Stimulated activated CD8-positive, alpha-beta memory T cell treated with anti-CD3 and anti-CD28 coated beads, Interleukin-15, amount 100 ng/mL, for 24 hours (primary cell): ENCODE results near the gene ITGB2.

ENCODE experiments used
- DNase-seq: peaks from one replicate; pipeline ENCODE4 v3.0.0-alpha.2; 2020; ENCODE audit warnings: low read depth

The ITGB2 gene

GRCh38 chr21:44897326-44898010, 23.2 kb downstream of the ITGB2 start:
- no peak for DNase-seq

- no peak for DNase-seq
Observed at GRCh38 chr21:44896561-44897286, 24.0 kb downstream of the ITGB2 start.

- DNase-seq, result no peak
Observed at GRCh38 chr21:44895859-44896258, 24.8 kb downstream of the ITGB2 start.

- DNase-seq, result no peak
Observed at GRCh38 chr21:44894687-44895302, 25.9 kb downstream of the ITGB2 start.

- DNase-seq, result no peak
Observed at GRCh38 chr21:44893948-44894656, 26.6 kb downstream of the ITGB2 start.

GRCh38 chr21:44893278-44893556, 27.5 kb downstream of the ITGB2 start:
- DNase-seq, result no peak

- peak; percentile 59 for DNase-seq
Observed at GRCh38 chr21:44892536-44893277, 28.0 kb downstream of the ITGB2 start.

- DNase-seq, result no peak
Observed at GRCh38 chr21:44892095-44892494, 28.6 kb downstream of the ITGB2 start.

GRCh38 chr21:44891631-44892031, 29.1 kb downstream of the ITGB2 start:
- no peak for DNase-seq

GRCh38 chr21:44890961-44891541, 29.6 kb downstream of the ITGB2 start:
- DNase-seq, result no peak

- DNase-seq, result no peak
Observed at GRCh38 chr21:44890338-44890931, 30.3 kb downstream of the ITGB2 start.

- no peak for DNase-seq
Observed at GRCh38 chr21:44889625-44890337, 30.9 kb downstream of the ITGB2 start.

- no peak for DNase-seq
Observed at GRCh38 chr21:44888581-44889550, 31.8 kb downstream of the ITGB2 start.

GRCh38 chr21:44887807-44888580, 32.7 kb downstream of the ITGB2 start:
- no peak for DNase-seq

- no peak for DNase-seq
Observed at GRCh38 chr21:44887126-44887806, 33.4 kb downstream of the ITGB2 start.

- no peak for DNase-seq
Observed at GRCh38 chr21:44886113-44887075, 34.3 kb downstream of the ITGB2 start.

- DNase-seq, result no peak
Observed at GRCh38 chr21:44885615-44886014, 35.1 kb downstream of the ITGB2 start.
